GM23338 (cell line): ENCODE measurements around the gene SBNO1. TPM values are rescaled to one million over a fixed set of nuclear protein-coding genes. Genes with fewer than 3 reads are reported as not detected.

Source experiments
- ATAC-seq: fragments of 200-7000 bp; cut with Tn5 transposase; 3 replicates; pipeline ENCODE4 v1.9.1; 2020
- DNase-seq: peaks from one replicate; pipeline ENCODE4 v3.0.0-alpha.2; 2015; ENCODE audit warnings: low spot score
- H2AFZ ChIP-seq: fragments of 200-600 bp; sonication (generic); 2 replicates; pipeline ENCODE4 v1.8.0; 2016; ENCODE audit warnings: antibody characterized with exemption, mild to moderate bottlenecking, moderate library complexity
- H3F3A ChIP-seq: fragments of 200-600 bp; sonication (generic); replicated peaks from 2 replicates; pipeline ENCODE4 v1.8.0; 2017; ENCODE audit warnings: antibody characterized with exemption, mixed run types, low read depth
- H3K27ac ChIP-seq: fragments of 200-600 bp; sonication (generic); 2 replicates; pipeline ENCODE4 v1.6.1; 2016; ENCODE audit warnings: low read depth
- H3K27me3 ChIP-seq: fragments of 200-600 bp; sonication (generic); 2 replicates; pipeline ENCODE4 v1.8.0; 2016; ENCODE audit warnings: mild to moderate bottlenecking, mixed run types, moderate library complexity; ENCODE audit not compliant: insufficient read depth
- H3K36me3 ChIP-seq: fragments of 200-600 bp; sonication (generic); 2 replicates; pipeline ENCODE4 v1.8.0; 2016; ENCODE audit warnings: mild to moderate bottlenecking; ENCODE audit not compliant: insufficient read depth
- H3K4me1 ChIP-seq: fragments of 200-600 bp; sonication (generic); 2 replicates; pipeline ENCODE4 v1.8.0; 2016; ENCODE audit warnings: mild to moderate bottlenecking, moderate library complexity; ENCODE audit not compliant: insufficient read depth
- H3K4me2 ChIP-seq: fragments of 200-600 bp; sonication (generic); 2 replicates; pipeline ENCODE4 v1.7.1; 2017; ENCODE audit warnings: mixed run types
- H3K4me3 ChIP-seq: fragments of 200-600 bp; sonication (generic); 2 replicates; pipeline ENCODE4 v1.6.1; 2016; ENCODE audit warnings: mixed run types
- H3K79me2 ChIP-seq: fragments of 200-600 bp; sonication (generic); replicated peaks from 2 replicates; pipeline ENCODE4 v1.8.0; 2017; ENCODE audit warnings: mild to moderate bottlenecking; ENCODE audit not compliant: insufficient read depth
- H3K9me2 ChIP-seq: fragments of 200-600 bp; sonication (generic); 2 replicates; pipeline ENCODE4 v1.8.0; 2017; ENCODE audit not compliant: insufficient read depth
- H4K20me1 ChIP-seq: fragments of 200-600 bp; sonication (generic); replicated peaks from 2 replicates; pipeline ENCODE4 v1.8.0; 2017; ENCODE audit warnings: mild to moderate bottlenecking; ENCODE audit not compliant: insufficient read depth
- H3K27ac Mint-ChIP-seq: 2 replicates; pipeline ENCODE4 v1.8.0; 2020; ENCODE audit warnings: inconsistent platforms, mild to moderate bottlenecking, moderate library complexity, mixed read lengths
- H3K27me3 Mint-ChIP-seq: 3 replicates; pipeline ENCODE4 v1.8.0; 2022; ENCODE audit warnings: low read depth, mild to moderate bottlenecking, moderate library complexity, mixed read lengths, inconsistent platforms; ENCODE audit not compliant: insufficient read depth, poor library complexity
- H3K36me3 Mint-ChIP-seq: 3 replicates; pipeline ENCODE4 v1.8.0; 2021; ENCODE audit warnings: low read depth, mild to moderate bottlenecking, inconsistent platforms, moderate library complexity, mixed read lengths
- H3K4me1 Mint-ChIP-seq: 3 replicates; pipeline ENCODE4 v1.8.0; 2020; ENCODE audit warnings: mild to moderate bottlenecking, inconsistent platforms, mixed read lengths
- H3K4me3 Mint-ChIP-seq: 3 replicates; pipeline ENCODE4 v1.8.0; 2021; ENCODE audit warnings: moderate library complexity, mild to moderate bottlenecking, inconsistent platforms, mixed read lengths
- H3K9me3 Mint-ChIP-seq: 3 replicates; pipeline ENCODE4 v1.8.0; 2020; ENCODE audit warnings: moderate library complexity, mild to moderate bottlenecking, inconsistent platforms, mixed read lengths
- CREB1 ChIP-seq: fragments of 250-450 bp; sonication (Bioruptor Pico); IDR thresholded peaks from 2 replicates; pipeline ENCODE4 v1.5.0; 2020; ENCODE audit warnings: low read depth, mild to moderate bottlenecking, moderate library complexity
- EZH2 ChIP-seq: fragments of 200-600 bp; sonication (generic); IDR thresholded peaks from one replicate; pipeline ENCODE4 v1.8.0; 2017; ENCODE audit warnings: antibody characterized with exemption, mild to moderate bottlenecking, low read depth; ENCODE audit not compliant: unreplicated experiment
- EZH2phosphoT487 ChIP-seq: fragments of 200-600 bp; sonication (generic); IDR thresholded peaks from one replicate; pipeline ENCODE4 v1.8.1; 2018; ENCODE audit warnings: antibody characterized with exemption; ENCODE audit not compliant: unreplicated experiment
- JUNB ChIP-seq: IDR thresholded peaks from one replicate; pipeline ENCODE4 v1.6.1; 2016; ENCODE audit warnings: antibody characterized with exemption; ENCODE audit not compliant: unreplicated experiment
- NANOG ChIP-seq: IDR thresholded peaks from 2 replicates; pipeline ENCODE4 v1.6.1; 2016; ENCODE audit warnings: antibody characterized with exemption, borderline replicate concordance
- POLR2AphosphoS5 ChIP-seq: IDR thresholded peaks from 2 replicates; pipeline ENCODE4 v1.6.1; 2016; ENCODE audit warnings: antibody characterized with exemption, low read depth
- STAT1 ChIP-seq: IDR thresholded peaks from one replicate; pipeline ENCODE4 v1.6.1; 2016; ENCODE audit warnings: antibody characterized with exemption; ENCODE audit not compliant: unreplicated experiment
- ZNF114 ChIP-seq: fragments of 250-450 bp; sonication (Bioruptor Pico); IDR thresholded peaks from 2 replicates; pipeline ENCODE4 v1.5.0; 2020; ENCODE audit warnings: mild to moderate bottlenecking, moderate library complexity
- ZNF331 ChIP-seq: fragments of 250-450 bp; sonication (Bioruptor Pico); IDR thresholded peaks from 2 replicates; pipeline ENCODE4 v1.5.0; 2020; ENCODE audit warnings: low read depth, mild to moderate bottlenecking, moderate library complexity
- polyA plus RNA-seq: library from polyadenylated mRNA; unstranded; fragments of >200 nt; fragmentation: Nextera tagmentation; extraction: Ambion mirVana; gene quantifications from 2 replicates; pipeline ENCODE4 v1.2.1, GENCODE V29; 2016
- total RNA-seq: library from RNA; depleted of rRNA; stranded (reverse); fragments of >200 nt; shearing (Covaris generic); gene quantifications from 2 replicates; pipeline ENCODE4 v1.2.3, GENCODE V29; 2014
- TF ChIP-seq, protein P1 (sequence below): IDR thresholded peaks from one replicate; pipeline ENCODE4 v1.6.1; 2018; ENCODE audit warnings: antibody characterized with exemption; ENCODE audit not compliant: unreplicated experiment
- TF ChIP-seq, protein P2 (sequence below): IDR thresholded peaks from 2 replicates; pipeline ENCODE4 v1.6.1; 2016; ENCODE audit warnings: antibody characterized with exemption
- TF ChIP-seq, protein P3 (sequence below), 2 experiments: fragments of 200-600 bp in 1 of 2; sonication (generic) in 1 of 2; conservative IDR thresholded peaks; 2 replicates each; pipeline versions ENCODE4 v1.5.1 to v1.6.1; 2016 to 2017; ENCODE audit warnings: antibody characterized with exemption in 2 of 2, low read depth in 2 of 2, mild to moderate bottlenecking in 2 of 2, moderate library complexity in 1 of 2
- TF ChIP-seq, protein P4 (sequence below): fragments of 250-450 bp; sonication (Bioruptor Pico); IDR thresholded peaks from 2 replicates; pipeline ENCODE4 v1.5.0; 2020; ENCODE audit warnings: mild to moderate bottlenecking, moderate library complexity

Gene SBNO1
- total and polyA plus RNA-seq, 2 experiments from 2014 or later, result 34.9 to 49.5 TPM

DNA sequence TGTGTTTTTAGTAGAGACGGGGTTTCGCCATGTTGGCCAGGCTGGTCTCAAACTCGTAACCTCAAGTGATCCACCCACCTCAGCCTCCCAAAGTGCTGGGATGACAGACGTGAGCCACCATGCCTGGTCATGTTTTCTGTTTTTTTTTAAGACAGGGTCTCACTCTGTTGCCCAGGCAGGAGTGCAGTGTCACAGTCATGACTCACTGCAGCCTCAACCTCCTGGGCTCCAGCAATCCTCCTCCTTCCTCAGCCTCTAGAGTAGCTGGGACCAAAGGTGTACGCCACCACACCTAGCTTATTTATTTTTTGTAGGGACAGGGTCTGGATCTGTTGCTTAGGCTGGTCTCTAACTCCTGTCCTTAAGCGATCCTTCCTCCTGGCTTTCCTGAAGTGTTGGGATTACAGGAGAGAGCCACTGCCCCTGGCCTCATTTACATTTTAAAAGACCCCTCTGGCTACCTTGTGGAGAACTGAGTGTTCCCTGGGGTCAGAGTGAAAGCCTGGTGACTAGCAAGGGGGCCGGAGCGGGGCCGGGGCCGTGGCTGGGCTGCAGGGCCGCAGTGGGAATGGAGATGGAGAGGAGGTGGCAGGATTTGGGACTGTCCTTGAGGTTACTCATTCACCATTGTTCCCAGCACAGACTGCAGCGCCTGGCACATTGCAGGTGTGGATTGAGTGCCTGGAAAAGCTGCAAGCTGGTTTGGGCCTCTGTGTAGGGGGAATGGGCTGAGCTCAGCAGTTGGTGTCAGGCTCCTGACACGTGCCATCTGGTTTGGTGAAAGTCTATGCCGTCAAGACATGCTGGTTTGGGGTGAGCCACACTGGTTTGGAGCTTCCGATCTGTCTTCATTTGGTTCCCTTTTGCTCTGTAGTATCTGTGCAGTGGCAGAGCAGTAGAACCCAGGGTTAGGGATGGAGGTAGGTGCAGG, 37.4 kb upstream of the SBNO1 start:
- peaks cover 49% of the 10 kb centered on the region for H4K20me1 ChIP-seq
- H3K79me2 ChIP-seq, result no peaks in the 10 kb centered on the region
- Mint-ChIP-seq H3K4me1 (peaks cover 6% of the 10 kb centered on the region), H3K4me3 (no peak overlapping the region; the same call in 2 of the 3 replicates), H3K27me3 (peaks cover 51% of the 10 kb centered on the region), H3K36me3 (peaks cover 62% of the 10 kb centered on the region), H3K9me3 (no peaks in the 10 kb centered on the region; the same call in 2 of the 3 replicates), H3K27ac (no peak overlapping the region)
- no peak overlapping the region for H3K4me2 ChIP-seq
- H3F3A ChIP-seq, result no peaks in the 10 kb centered on the region
- H3K4me3 ChIP-seq, result no peak overlapping the region
- peaks cover 12% of the 10 kb centered on the region; the same call in 1 of the 2 replicates for H3K27me3 ChIP-seq
- TF ChIP-seq EZH2 (no peak), EZH2phosphoT487 (no peak), ZNF331 (CRISPR knock-in tag) (no peak), CREB1 (CRISPR knock-in tag) (no peak), JUNB (no peak), NANOG (0 out of 2 replicates have a peak, but pooled peaks have one; percentile 4), STAT1 (no peak), POLR2AphosphoS5 (peak; percentile 39; the same call in 1 of the 2 replicates), ZNF114 (CRISPR knock-in tag) (no peak)
- TF ChIP-seq, protein P1, sequence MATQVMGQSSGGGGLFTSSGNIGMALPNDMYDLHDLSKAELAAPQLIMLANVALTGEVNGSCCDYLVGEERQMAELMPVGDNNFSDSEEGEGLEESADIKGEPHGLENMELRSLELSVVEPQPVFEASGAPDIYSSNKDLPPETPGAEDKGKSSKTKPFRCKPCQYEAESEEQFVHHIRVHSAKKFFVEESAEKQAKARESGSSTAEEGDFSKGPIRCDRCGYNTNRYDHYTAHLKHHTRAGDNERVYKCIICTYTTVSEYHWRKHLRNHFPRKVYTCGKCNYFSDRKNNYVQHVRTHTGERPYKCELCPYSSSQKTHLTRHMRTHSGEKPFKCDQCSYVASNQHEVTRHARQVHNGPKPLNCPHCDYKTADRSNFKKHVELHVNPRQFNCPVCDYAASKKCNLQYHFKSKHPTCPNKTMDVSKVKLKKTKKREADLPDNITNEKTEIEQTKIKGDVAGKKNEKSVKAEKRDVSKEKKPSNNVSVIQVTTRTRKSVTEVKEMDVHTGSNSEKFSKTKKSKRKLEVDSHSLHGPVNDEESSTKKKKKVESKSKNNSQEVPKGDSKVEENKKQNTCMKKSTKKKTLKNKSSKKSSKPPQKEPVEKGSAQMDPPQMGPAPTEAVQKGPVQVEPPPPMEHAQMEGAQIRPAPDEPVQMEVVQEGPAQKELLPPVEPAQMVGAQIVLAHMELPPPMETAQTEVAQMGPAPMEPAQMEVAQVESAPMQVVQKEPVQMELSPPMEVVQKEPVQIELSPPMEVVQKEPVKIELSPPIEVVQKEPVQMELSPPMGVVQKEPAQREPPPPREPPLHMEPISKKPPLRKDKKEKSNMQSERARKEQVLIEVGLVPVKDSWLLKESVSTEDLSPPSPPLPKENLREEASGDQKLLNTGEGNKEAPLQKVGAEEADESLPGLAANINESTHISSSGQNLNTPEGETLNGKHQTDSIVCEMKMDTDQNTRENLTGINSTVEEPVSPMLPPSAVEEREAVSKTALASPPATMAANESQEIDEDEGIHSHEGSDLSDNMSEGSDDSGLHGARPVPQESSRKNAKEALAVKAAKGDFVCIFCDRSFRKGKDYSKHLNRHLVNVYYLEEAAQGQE, result no peak
- TF ChIP-seq, protein P2, sequence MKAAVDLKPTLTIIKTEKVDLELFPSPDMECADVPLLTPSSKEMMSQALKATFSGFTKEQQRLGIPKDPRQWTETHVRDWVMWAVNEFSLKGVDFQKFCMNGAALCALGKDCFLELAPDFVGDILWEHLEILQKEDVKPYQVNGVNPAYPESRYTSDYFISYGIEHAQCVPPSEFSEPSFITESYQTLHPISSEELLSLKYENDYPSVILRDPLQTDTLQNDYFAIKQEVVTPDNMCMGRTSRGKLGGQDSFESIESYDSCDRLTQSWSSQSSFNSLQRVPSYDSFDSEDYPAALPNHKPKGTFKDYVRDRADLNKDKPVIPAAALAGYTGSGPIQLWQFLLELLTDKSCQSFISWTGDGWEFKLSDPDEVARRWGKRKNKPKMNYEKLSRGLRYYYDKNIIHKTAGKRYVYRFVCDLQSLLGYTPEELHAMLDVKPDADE, result no peak
- TF ChIP-seq, protein P3, sequence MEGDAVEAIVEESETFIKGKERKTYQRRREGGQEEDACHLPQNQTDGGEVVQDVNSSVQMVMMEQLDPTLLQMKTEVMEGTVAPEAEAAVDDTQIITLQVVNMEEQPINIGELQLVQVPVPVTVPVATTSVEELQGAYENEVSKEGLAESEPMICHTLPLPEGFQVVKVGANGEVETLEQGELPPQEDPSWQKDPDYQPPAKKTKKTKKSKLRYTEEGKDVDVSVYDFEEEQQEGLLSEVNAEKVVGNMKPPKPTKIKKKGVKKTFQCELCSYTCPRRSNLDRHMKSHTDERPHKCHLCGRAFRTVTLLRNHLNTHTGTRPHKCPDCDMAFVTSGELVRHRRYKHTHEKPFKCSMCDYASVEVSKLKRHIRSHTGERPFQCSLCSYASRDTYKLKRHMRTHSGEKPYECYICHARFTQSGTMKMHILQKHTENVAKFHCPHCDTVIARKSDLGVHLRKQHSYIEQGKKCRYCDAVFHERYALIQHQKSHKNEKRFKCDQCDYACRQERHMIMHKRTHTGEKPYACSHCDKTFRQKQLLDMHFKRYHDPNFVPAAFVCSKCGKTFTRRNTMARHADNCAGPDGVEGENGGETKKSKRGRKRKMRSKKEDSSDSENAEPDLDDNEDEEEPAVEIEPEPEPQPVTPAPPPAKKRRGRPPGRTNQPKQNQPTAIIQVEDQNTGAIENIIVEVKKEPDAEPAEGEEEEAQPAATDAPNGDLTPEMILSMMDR (conservative IDR thresholded peaks at IDR 0.05; ENCODE audit: low read depth in 2 of 2), result no peak
- TF ChIP-seq, protein P4, sequence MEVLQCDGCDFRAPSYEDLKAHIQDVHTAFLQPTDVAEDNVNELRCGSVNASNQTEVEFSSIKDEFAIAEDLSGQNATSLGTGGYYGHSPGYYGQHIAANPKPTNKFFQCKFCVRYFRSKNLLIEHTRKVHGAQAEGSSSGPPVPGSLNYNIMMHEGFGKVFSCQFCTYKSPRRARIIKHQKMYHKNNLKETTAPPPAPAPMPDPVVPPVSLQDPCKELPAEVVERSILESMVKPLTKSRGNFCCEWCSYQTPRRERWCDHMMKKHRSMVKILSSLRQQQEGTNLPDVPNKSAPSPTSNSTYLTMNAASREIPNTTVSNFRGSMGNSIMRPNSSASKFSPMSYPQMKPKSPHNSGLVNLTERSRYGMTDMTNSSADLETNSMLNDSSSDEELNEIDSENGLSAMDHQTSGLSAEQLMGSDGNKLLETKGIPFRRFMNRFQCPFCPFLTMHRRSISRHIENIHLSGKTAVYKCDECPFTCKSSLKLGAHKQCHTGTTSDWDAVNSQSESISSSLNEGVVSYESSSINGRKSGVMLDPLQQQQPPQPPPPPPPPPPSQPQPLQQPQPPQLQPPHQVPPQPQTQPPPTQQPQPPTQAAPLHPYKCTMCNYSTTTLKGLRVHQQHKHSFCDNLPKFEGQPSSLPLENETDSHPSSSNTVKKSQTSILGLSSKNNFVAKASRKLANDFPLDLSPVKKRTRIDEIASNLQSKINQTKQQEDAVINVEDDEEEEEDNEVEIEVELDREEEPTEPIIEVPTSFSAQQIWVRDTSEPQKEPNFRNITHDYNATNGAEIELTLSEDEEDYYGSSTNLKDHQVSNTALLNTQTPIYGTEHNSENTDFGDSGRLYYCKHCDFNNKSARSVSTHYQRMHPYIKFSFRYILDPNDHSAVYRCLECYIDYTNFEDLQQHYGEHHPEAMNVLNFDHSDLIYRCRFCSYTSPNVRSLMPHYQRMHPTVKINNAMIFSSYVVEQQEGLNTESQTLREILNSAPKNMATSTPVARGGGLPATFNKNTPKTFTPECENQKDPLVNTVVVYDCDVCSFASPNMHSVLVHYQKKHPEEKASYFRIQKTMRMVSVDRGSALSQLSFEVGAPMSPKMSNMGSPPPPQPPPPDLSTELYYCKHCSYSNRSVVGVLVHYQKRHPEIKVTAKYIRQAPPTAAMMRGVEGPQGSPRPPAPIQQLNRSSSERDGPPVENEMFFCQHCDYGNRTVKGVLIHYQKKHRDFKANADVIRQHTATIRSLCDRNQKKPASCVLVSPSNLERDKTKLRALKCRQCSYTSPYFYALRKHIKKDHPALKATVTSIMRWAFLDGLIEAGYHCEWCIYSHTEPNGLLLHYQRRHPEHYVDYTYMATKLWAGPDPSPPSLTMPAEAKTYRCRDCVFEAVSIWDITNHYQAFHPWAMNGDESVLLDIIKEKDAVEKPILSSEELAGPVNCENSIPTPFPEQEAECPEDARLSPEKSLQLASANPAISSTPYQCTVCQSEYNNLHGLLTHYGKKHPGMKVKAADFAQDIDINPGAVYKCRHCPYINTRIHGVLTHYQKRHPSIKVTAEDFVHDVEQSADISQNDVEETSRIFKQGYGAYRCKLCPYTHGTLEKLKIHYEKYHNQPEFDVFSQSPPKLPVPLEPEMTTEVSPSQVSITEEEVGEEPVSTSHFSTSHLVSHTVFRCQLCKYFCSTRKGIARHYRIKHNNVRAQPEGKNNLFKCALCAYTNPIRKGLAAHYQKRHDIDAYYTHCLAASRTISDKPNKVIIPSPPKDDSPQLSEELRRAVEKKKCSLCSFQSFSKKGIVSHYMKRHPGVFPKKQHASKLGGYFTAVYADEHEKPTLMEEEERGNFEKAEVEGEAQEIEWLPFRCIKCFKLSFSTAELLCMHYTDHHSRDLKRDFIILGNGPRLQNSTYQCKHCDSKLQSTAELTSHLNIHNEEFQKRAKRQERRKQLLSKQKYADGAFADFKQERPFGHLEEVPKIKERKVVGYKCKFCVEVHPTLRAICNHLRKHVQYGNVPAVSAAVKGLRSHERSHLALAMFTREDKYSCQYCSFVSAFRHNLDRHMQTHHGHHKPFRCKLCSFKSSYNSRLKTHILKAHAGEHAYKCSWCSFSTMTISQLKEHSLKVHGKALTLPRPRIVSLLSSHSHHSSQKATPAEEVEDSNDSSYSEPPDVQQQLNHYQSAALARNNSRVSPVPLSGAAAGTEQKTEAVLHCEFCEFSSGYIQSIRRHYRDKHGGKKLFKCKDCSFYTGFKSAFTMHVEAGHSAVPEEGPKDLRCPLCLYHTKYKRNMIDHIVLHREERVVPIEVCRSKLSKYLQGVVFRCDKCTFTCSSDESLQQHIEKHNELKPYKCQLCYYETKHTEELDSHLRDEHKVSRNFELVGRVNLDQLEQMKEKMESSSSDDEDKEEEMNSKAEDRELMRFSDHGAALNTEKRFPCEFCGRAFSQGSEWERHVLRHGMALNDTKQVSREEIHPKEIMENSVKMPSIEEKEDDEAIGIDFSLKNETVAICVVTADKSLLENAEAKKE (CRISPR knock-in tag), result no peak
- no peaks in the 10 kb centered on the region for H3K4me1 ChIP-seq
- peak; percentile 76 for DNase-seq
- H3K27ac ChIP-seq, result no peak overlapping the region
- H2AFZ ChIP-seq, result no peak overlapping the region
- H3K36me3 ChIP-seq, result peaks cover 17% of the 10 kb centered on the region
- peak; percentile 100 for ATAC-seq
- no peaks in the 10 kb centered on the region for H3K9me2 ChIP-seq
